ENCODE results near the gene NEUROG2. TPM values are rescaled to one million over a fixed set of nuclear protein-coding genes. Genes with fewer than 3 reads are reported as not detected.
A peak's percentile ranks its signal among the peaks of the same experiment; 100 is the strongest.

Gene NEUROG2
- total and polyA plus RNA-seq, 10 donors = not detected

DNA sequence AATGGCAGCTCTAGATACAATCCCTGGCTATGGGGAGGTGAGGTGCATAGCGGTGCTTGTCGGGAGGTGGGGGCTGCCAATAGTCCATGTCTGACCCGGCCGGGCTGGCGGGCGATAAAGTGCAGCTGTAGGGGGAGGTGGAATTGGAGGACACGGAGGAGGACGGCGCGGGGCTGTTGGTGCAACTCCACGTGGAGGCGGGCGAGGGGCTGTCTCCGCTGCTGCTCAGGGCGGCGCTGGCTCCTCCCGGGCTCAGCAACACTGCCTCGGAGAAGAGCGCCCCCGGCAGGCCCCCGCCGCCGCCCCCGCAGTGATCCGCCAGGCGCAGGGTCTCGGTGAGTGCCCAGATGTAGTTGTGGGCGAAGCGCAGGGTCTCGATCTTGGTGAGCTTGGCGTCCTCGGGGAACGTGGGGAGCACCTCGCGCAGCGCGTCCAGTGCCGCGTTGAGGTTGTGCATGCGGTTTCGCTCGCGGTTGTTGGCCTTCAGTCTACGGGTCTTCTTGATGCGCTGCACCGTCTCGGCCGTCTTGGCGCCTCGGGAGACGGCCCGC, 1.3 kb downstream of the NEUROG2 start:
- peaks cover 26 to 68% (median 60%) of the 10 kb centered on the region in 6 donors for H3K4me1 ChIP-seq
- peaks cover 0 to 8% (median 0%) of the 10 kb centered on the region in 8 donors for H3K9me3 ChIP-seq
- TF ChIP-seq POLR2A (IDR thresholded peaks at IDR 0.05) = no peak
- TF ChIP-seq, protein P1, sequence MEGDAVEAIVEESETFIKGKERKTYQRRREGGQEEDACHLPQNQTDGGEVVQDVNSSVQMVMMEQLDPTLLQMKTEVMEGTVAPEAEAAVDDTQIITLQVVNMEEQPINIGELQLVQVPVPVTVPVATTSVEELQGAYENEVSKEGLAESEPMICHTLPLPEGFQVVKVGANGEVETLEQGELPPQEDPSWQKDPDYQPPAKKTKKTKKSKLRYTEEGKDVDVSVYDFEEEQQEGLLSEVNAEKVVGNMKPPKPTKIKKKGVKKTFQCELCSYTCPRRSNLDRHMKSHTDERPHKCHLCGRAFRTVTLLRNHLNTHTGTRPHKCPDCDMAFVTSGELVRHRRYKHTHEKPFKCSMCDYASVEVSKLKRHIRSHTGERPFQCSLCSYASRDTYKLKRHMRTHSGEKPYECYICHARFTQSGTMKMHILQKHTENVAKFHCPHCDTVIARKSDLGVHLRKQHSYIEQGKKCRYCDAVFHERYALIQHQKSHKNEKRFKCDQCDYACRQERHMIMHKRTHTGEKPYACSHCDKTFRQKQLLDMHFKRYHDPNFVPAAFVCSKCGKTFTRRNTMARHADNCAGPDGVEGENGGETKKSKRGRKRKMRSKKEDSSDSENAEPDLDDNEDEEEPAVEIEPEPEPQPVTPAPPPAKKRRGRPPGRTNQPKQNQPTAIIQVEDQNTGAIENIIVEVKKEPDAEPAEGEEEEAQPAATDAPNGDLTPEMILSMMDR (IDR thresholded peaks at IDR 0.05 in 8 of 11, conservative IDR thresholded peaks at IDR 0.05 in 3 of 11) = no peak
- TF ChIP-seq POLR2AphosphoS5 (IDR thresholded peaks at IDR 0.05) = no peak
- H3K27me3 ChIP-seq (replicated peaks in 1 of 7) = peaks cover 14 to 100% (median 100%) of the 10 kb centered on the region in 7 donors
- DNase-seq = no peak
- peak overlapping the region; percentile 45 to 75 (median 57) for H3K4me3 ChIP-seq
- WGBS, 5 donors = 3 to 6% (median 3%) methylated on average over 6 to 52 of the region's 52 CpGs
- intact Hi-C loops (cut with DNase I; ENCODE audit: low total_unique reads) = no loop called here
- no peak overlapping the region for H3K27ac ChIP-seq
- no peaks in the 10 kb centered on the region for H3K36me3 ChIP-seq

DNA sequence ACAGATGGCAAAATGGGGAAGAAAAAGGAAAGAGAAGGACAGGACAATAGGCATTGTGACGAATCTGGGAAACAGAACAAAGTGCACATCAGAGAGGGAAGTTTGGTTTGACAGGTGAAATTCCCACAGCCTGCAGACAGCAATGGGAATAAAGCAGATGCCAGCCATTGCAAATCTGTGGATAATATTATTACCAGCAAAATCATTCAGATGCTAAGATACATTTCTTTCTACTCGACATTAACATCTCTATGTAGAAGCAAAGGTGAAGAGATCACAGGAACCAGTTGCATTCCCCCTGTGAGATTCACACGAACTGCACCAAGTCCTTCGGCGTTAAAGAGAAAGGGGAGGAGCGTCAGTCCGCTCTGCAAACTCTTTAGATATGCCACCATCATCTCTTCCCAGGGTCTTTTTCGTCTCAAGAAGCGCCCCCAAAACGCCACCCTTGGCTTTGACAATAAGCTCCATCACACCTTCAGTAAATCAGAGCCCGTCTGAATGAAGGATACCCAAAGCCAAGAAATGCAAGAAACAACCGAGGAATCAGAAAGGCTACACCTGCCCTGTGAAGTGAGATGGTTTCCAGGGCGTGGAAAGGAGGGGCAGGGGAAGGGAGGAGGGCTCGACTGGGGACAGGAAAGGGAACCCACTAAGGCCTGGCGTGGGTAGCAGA, 1.9 kb downstream of the NEUROG2 start:
- peaks cover 0 to 8% (median 0%) of the 10 kb centered on the region in 8 donors for H3K9me3 ChIP-seq
- DNase-seq = no peak
- no peaks in the 10 kb centered on the region for H3K36me3 ChIP-seq
- peaks cover 30 to 74% (median 66%) of the 10 kb centered on the region in 6 donors for H3K4me1 ChIP-seq
- H3K4me3 ChIP-seq = peak overlapping the region in 5 of 8 donors; percentile 52 to 75 (median 60)
- TF ChIP-seq, protein P1 (IDR thresholded peaks at IDR 0.05 in 8 of 11, conservative IDR thresholded peaks at IDR 0.05 in 3 of 11) = no peak
- no peak for TF ChIP-seq POLR2AphosphoS5 (IDR thresholded peaks at IDR 0.05)
- no peak for TF ChIP-seq POLR2A (IDR thresholded peaks at IDR 0.05)
- no peak overlapping the region for H3K27ac ChIP-seq
- intact Hi-C loops (cut with DNase I; ENCODE audit: low total_unique reads) = no loop called here
- WGBS, 5 donors = 2 to 5% (median 4%) methylated on average over 15 of the region's 15 CpGs
- peaks cover 15 to 100% (median 100%) of the 10 kb centered on the region in 7 donors for H3K27me3 ChIP-seq (replicated peaks in 1 of 7)

DNA sequence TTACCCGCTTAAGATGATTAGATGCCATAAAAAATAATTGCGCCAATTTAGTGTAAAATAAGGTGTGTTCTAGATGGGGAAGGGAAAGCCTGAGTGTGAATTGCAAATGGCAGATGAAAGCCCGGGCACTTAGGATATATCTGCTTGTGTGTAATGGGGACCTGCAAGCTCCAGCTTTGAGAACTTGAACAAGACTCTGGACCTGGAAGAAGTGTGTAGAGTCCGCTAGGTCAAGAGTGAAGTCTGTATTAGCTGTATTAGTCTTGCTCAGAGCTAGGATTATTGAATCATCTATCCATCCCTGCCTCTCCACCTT, 4.2 kb downstream of the NEUROG2 start:
- WGBS, 5 donors = 45 to 64% (median 54%) methylated on average over 4 of the region's 4 CpGs
- H3K27me3 ChIP-seq (replicated peaks in 1 of 7) = peaks cover 15 to 100% (median 99%) of the 10 kb centered on the region in 7 donors
- DNase-seq = no peak
- H3K4me3 ChIP-seq = peak overlapping the region in 1 of 8 donors; percentile 56
- no peak overlapping the region for H3K27ac ChIP-seq
- intact Hi-C loops (cut with DNase I; ENCODE audit: low total_unique reads) = no loop called here
- peaks cover 0 to 8% (median 0%) of the 10 kb centered on the region in 8 donors for H3K9me3 ChIP-seq
- TF ChIP-seq, protein P1 (IDR thresholded peaks at IDR 0.05 in 8 of 11, conservative IDR thresholded peaks at IDR 0.05 in 3 of 11) = no peak
- TF ChIP-seq POLR2A (IDR thresholded peaks at IDR 0.05) = no peak
- no peaks in the 10 kb centered on the region for H3K36me3 ChIP-seq
- peaks cover 24 to 61% (median 55%) of the 10 kb centered on the region in 6 donors for H3K4me1 ChIP-seq

DNA sequence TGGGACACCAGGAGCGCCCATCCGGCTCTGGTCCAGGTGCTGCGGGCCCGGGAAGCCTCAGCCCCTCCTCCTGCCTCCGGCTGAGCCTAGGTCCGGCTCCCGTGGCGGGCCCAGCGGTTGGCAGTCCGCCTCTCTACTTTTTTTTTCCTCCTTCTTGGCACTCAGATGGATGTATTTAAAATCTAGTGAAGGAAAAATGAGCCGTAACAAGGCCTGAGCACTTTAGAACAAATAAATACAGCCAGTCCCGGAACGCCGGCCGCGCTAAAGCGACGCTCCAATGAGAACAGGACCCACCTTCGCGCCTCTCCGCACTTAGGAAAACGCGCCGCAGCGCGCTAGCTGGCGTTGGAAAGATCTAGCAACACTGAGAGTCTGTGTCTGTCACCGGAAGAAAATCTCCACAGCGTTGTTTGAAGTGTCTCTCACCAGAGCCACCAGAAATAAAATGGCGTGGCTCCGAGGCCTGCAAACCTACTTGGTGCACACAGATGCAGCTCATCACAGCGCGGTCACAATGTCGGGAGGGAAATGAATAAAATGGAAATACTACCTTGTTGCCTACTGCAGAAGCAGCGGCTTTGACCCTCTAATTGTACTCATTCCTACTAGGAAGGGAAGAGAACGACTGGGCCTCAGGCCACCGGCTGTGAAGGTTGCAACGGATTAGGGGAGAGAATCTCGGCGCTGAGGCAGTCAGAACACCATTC, 4.7 kb downstream of the NEUROG2 start:
- no peak for DNase-seq
- 9 to 17% (median 11%) methylated on average over 40 of the region's 40 CpGs for WGBS, 5 donors
- peaks cover 15 to 100% (median 99%) of the 10 kb centered on the region in 7 donors for H3K27me3 ChIP-seq (replicated peaks in 1 of 7)

More for the DNA sequence above, 4.7 kb downstream of the NEUROG2 start:
- H3K27ac ChIP-seq = no peak overlapping the region
- TF ChIP-seq POLR2A (IDR thresholded peaks at IDR 0.05) (no peak), POLR2AphosphoS5 (IDR thresholded peaks at IDR 0.05) (no peak)
- TF ChIP-seq, protein P1 (IDR thresholded peaks at IDR 0.05 in 8 of 11, conservative IDR thresholded peaks at IDR 0.05 in 3 of 11) = no peak
- H3K4me1 ChIP-seq = peaks cover 20 to 55% (median 50%) of the 10 kb centered on the region in 6 donors
- peaks cover 0 to 8% (median 0%) of the 10 kb centered on the region in 8 donors for H3K9me3 ChIP-seq
- peak overlapping the region in 4 of 8 donors; percentile 2 to 56 (median 20) for H3K4me3 ChIP-seq
- intact Hi-C loops (cut with DNase I; ENCODE audit: low total_unique reads) = no loop called here
- no peaks in the 10 kb centered on the region for H3K36me3 ChIP-seq
